ENCODE measurements around the gene PPP5C. TPM values are rescaled to one million over a fixed set of nuclear protein-coding genes. Genes with fewer than 3 reads are reported as not detected.
"Not testable (repeated sequence)": the region's sequence is repeated elsewhere in the genome, so short reads cannot be mapped to it uniquely, and the experiment has no call there.

PPP5C gene
- total RNA-seq, 2 donors from 2014 or later: 73.6 to 118 TPM

- DNase-seq (ENCODE audit: low spot score in 2 of 2) (no peak), ATAC-seq (no peak)
- H3K27ac Mint-ChIP-seq: no peak overlapping the region
- peaks cover 0 to 8% of the 10 kb centered on the region in 2 donors for H3K36me3 Mint-ChIP-seq
- peaks cover 4 to 10% of the 10 kb centered on the region in 2 donors for H3K9me3 Mint-ChIP-seq
These were observed 25.2 kb upstream of the PPP5C start for GRCh38 chr19:46321653-46322052.

- H3K36me3 Mint-ChIP-seq: peaks cover 1 to 14% of the 10 kb centered on the region in 2 donors
- not testable (repeated sequence) for DNase-seq (ENCODE audit: low spot score in 2 of 2); ATAC-seq; H3K27ac Mint-ChIP-seq
- H3K9me3 Mint-ChIP-seq: peaks cover 9 to 15% of the 10 kb centered on the region in 2 donors
These were observed 23.7 kb upstream of the PPP5C start for GRCh38 chr19:46323227-46323626.

- no peak for ATAC-seq
- DNase-seq (ENCODE audit: low spot score in 2 of 2): no peak
- peaks cover 9 to 21% of the 10 kb centered on the region in 2 donors for H3K36me3 Mint-ChIP-seq
- peaks cover 15 to 21% of the 10 kb centered on the region in 2 donors for H3K9me3 Mint-ChIP-seq
- no peak overlapping the region for H3K27ac Mint-ChIP-seq
These were observed 22.6 kb upstream of the PPP5C start for GRCh38 chr19:46324277-46324676.

GRCh38 chr19:46326608-46327007 is 20.3 kb upstream of the PPP5C start:
- no peak for DNase-seq (ENCODE audit: low spot score in 2 of 2)
- Mint-ChIP-seq H3K9me3 (peaks cover 29 to 37% of the 10 kb centered on the region in 2 donors), H3K36me3 (peaks cover 13 to 25% of the 10 kb centered on the region in 2 donors), H3K27ac (no peak overlapping the region)
- no peak for ATAC-seq

- Mint-ChIP-seq H3K27ac (no peak overlapping the region), H3K9me3 (peaks cover 29 to 37% of the 10 kb centered on the region in 2 donors), H3K36me3 (peaks cover 13 to 25% of the 10 kb centered on the region in 2 donors)
- ATAC-seq (no peak), DNase-seq (ENCODE audit: low spot score in 2 of 2) (no peak)
These were observed 18.8 kb upstream of the PPP5C start for GRCh38 chr19:46328079-46328478.

- no peak for ATAC-seq
- H3K36me3 Mint-ChIP-seq: peaks cover 13 to 23% of the 10 kb centered on the region in 2 donors
- no peak for DNase-seq (ENCODE audit: low spot score in 2 of 2)
- H3K27ac Mint-ChIP-seq: no peak overlapping the region
- peaks cover 28 to 34% of the 10 kb centered on the region in 2 donors for H3K9me3 Mint-ChIP-seq
These were observed 16.5 kb upstream of the PPP5C start for GRCh38 chr19:46330319-46330918.

- H3K36me3 Mint-ChIP-seq: no peaks in the 10 kb centered on the region
- no peaks in the 10 kb centered on the region for H3K9me3 Mint-ChIP-seq
These were observed 9.4 kb upstream of the PPP5C start for GRCh38 chr19:46337487-46337886.

GRCh38 chr19:46339446-46339845 is 7.4 kb upstream of the PPP5C start:
- H3K9me3 Mint-ChIP-seq: no peaks in the 10 kb centered on the region
- DNase-seq (ENCODE audit: low spot score in 2 of 2): no peak

More at GRCh38 chr19:46337487-46337886, 9.4 kb upstream of the PPP5C start:
- no peak overlapping the region for H3K27ac Mint-ChIP-seq
- ATAC-seq (no peak), DNase-seq (ENCODE audit: low spot score in 2 of 2) (no peak)

GRCh38 chr19:46340051-46340659 is 6.7 kb upstream of the PPP5C start:
- no peaks in the 10 kb centered on the region for H3K9me3 Mint-ChIP-seq
- no peak for DNase-seq (ENCODE audit: low spot score in 2 of 2)
- no peak for ATAC-seq
- no peaks in the 10 kb centered on the region for H3K36me3 Mint-ChIP-seq
- H3K27ac Mint-ChIP-seq: peak overlapping the region in 1 of 2 donors; percentile 37

More at GRCh38 chr19:46339446-46339845, 7.4 kb upstream of the PPP5C start:
- Mint-ChIP-seq H3K36me3 (no peaks in the 10 kb centered on the region), H3K27ac (peak overlapping the region in 1 of 2 donors; percentile 56)
- no peak for ATAC-seq

- no peaks in the 10 kb centered on the region for H3K36me3 Mint-ChIP-seq
- ATAC-seq: no peak
These were observed 5.0 kb upstream of the PPP5C start for GRCh38 chr19:46341937-46342336.

GRCh38 chr19:46344363-46344762 is 2.5 kb upstream of the PPP5C start:
- no peak for DNase-seq (ENCODE audit: low spot score in 2 of 2)
- H3K9me3 Mint-ChIP-seq: peaks cover 0 to 6% of the 10 kb centered on the region in 2 donors
- H3K27ac Mint-ChIP-seq: no peak overlapping the region
- no peak for ATAC-seq
- H3K36me3 Mint-ChIP-seq: peaks cover 8 to 18% of the 10 kb centered on the region in 2 donors

More at GRCh38 chr19:46341937-46342336, 5.0 kb upstream of the PPP5C start:
- no peak for DNase-seq (ENCODE audit: low spot score in 2 of 2)
- Mint-ChIP-seq H3K9me3 (no peaks in the 10 kb centered on the region), H3K27ac (no peak overlapping the region)

- Mint-ChIP-seq H3K27ac (peak overlapping the region in 1 of 2 donors; percentile 91), H3K36me3 (peaks cover 8 to 19% of the 10 kb centered on the region in 2 donors), H3K9me3 (peaks cover 0 to 6% of the 10 kb centered on the region in 2 donors)
- no peak for DNase-seq (ENCODE audit: low spot score in 2 of 2)
- no peak for ATAC-seq
These were observed 1.7 kb upstream of the PPP5C start for GRCh38 chr19:46345157-46345556.

- H3K27ac Mint-ChIP-seq: peak overlapping the region; percentile 91 to 96
- DNase-seq (ENCODE audit: low spot score in 2 of 2): no peak
- no peak for ATAC-seq
- peaks cover 8 to 19% of the 10 kb centered on the region in 2 donors for H3K36me3 Mint-ChIP-seq
- H3K9me3 Mint-ChIP-seq: peaks cover 0 to 6% of the 10 kb centered on the region in 2 donors
These were observed 641 bp downstream of the PPP5C start for GRCh38 chr19:46347572-46347883.

- DNase-seq (ENCODE audit: low spot score in 2 of 2) (no peak), ATAC-seq (no peak)
- Mint-ChIP-seq H3K36me3 (peaks cover 8 to 19% of the 10 kb centered on the region in 2 donors), H3K9me3 (peaks cover 0 to 6% of the 10 kb centered on the region in 2 donors), H3K27ac (peak overlapping the region; percentile 91 to 96)
These were observed 1.1 kb downstream of the PPP5C start for GRCh38 chr19:46347985-46348384.

- Mint-ChIP-seq H3K9me3 (peaks cover 0 to 6% of the 10 kb centered on the region in 2 donors), H3K27ac (peak overlapping the region; percentile 95 to 96), H3K36me3 (peaks cover 13 to 19% of the 10 kb centered on the region in 2 donors)
- ATAC-seq: no peak
- DNase-seq (ENCODE audit: low spot score in 2 of 2): no peak
These were observed 2.6 kb downstream of the PPP5C start for GRCh38 chr19:46349311-46349993.

GRCh38 chr19:46350029-46350757 is 3.3 kb downstream of the PPP5C start:
- no peak for ATAC-seq
- H3K36me3 Mint-ChIP-seq: peaks cover 14 to 22% of the 10 kb centered on the region in 2 donors

More at GRCh38 chr19:46350029-46350757, 3.3 kb downstream of the PPP5C start:
- Mint-ChIP-seq H3K27ac (peak overlapping the region; percentile 95 to 96), H3K9me3 (peaks cover 0 to 6% of the 10 kb centered on the region in 2 donors)
- DNase-seq (ENCODE audit: low spot score in 2 of 2): no peak

Measured in activated naive CD4-positive, alpha-beta T cell treated with anti-CD3 and anti-CD28 coated beads, Interleukin-2, amount 50 U/mL, for 72 hours (primary cell).